DND-41 (cell line): ENCODE results near the gene SKIC2.
"Not testable (repeated sequence)": the region's sequence is repeated elsewhere in the genome, so short reads cannot be mapped to it uniquely, and the experiment has no call there.

ENCODE experiments used
- ATAC-seq: fragments of 200-7000 bp; cut with Tn5 transposase; 3 replicates; pipeline ENCODE4 v1.9.1; 2021; ENCODE audit warnings: low read depth; ENCODE audit not compliant: insufficient read depth
- DNase-seq: peaks from one replicate; pipeline ENCODE4 v3.0.0-alpha.2; 2020
- H2AFZ ChIP-seq: 2 replicates; pipeline ENCODE4 v1.6.0; 2012; ENCODE audit warnings: low read depth, low read length
- H3K27ac ChIP-seq: 2 replicates; pipeline ENCODE4 v1.5.1; 2012; ENCODE audit warnings: low read length, inconsistent platforms
- H3K27me3 ChIP-seq: fragments of 200-600 bp; sonication (generic); 2 replicates; pipeline ENCODE4 v1.6.0; 2012; ENCODE audit warnings: low read length, mild to moderate bottlenecking, inconsistent platforms; ENCODE audit not compliant: insufficient read depth, poor library complexity
- H3K36me3 ChIP-seq: 2 replicates; pipeline ENCODE4 v1.5.1; 2012; ENCODE audit warnings: low read length, inconsistent platforms; ENCODE audit not compliant: insufficient read depth
- H3K4me1 ChIP-seq: 2 replicates; pipeline ENCODE4 v1.5.1; 2012; ENCODE audit warnings: mild to moderate bottlenecking, low read length; ENCODE audit not compliant: insufficient read depth
- H3K4me2 ChIP-seq: 2 replicates; pipeline ENCODE4 v1.6.0; 2012; ENCODE audit warnings: mild to moderate bottlenecking, moderate library complexity, low read length, inconsistent platforms; ENCODE audit not compliant: insufficient read depth
- H3K4me3 ChIP-seq, 2 experiments: fragments of 200-600 bp in 1 of 2; shearing (Covaris generic) in 1 of 2; 2 replicates each; pipeline ENCODE4 v1.5.1; 2012 to 2016; ENCODE audit warnings: inconsistent platforms in 2 of 2, low read length in 2 of 2, mild to moderate bottlenecking in 2 of 2, low read depth in 1 of 2, moderate library complexity in 1 of 2
- H3K79me2 ChIP-seq: 2 replicates; pipeline ENCODE4 v1.6.0; 2012; ENCODE audit warnings: low read length, inconsistent platforms; ENCODE audit not compliant: insufficient read depth
- H3K9ac ChIP-seq: 2 replicates; pipeline ENCODE4 v1.6.0; 2012; ENCODE audit warnings: low read depth, mild to moderate bottlenecking, inconsistent platforms, low read length, moderate library complexity
- H3K9me3 ChIP-seq: 2 replicates; pipeline ENCODE4 v1.5.1; 2012; ENCODE audit warnings: low read length, moderate library complexity, mild to moderate bottlenecking, inconsistent platforms; ENCODE audit not compliant: insufficient read depth, severe bottlenecking
- H4K20me1 ChIP-seq: 2 replicates; pipeline ENCODE4 v1.6.0; 2012; ENCODE audit warnings: low read length; ENCODE audit not compliant: insufficient read depth

Gene SKIC2

GRCh38 chr6:32002546-32003268, 43.7 kb downstream of the SKIC2 start:
- H3K4me1 ChIP-seq, H4K20me1 ChIP-seq, H3K79me2 ChIP-seq, H2AFZ ChIP-seq, DNase-seq, H3K4me3 ChIP-seq, H3K27ac ChIP-seq, H3K36me3 ChIP-seq, H3K27me3 ChIP-seq, H3K4me2 ChIP-seq, H3K9ac ChIP-seq, ATAC-seq, H3K9me3 ChIP-seq: not testable (repeated sequence)

DNA sequence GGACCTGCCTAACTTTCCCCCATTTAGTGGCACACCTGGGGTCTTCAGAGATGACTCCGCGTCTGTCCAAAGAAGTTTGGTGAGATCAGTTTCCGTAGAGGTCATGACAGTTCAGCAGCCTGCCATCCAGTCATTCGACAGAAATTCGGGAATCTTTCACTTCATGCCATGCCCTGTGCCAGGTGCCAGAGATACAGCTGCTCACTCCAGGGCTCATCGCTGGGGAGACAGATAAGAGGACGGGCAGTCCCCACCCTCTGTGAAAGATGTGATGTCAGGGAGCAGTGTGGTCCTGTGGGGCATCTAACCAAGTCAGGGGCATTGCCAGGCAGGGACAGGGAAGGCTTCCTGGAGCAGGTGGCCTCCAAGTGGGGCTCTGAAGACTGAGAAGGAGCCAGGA, 44.3 kb downstream of the SKIC2 start:
- not testable (repeated sequence) for H3K27ac ChIP-seq, H4K20me1 ChIP-seq, H3K9ac ChIP-seq, H3K79me2 ChIP-seq, H3K4me1 ChIP-seq, H3K4me3 ChIP-seq, H2AFZ ChIP-seq, ATAC-seq, H3K4me2 ChIP-seq, H3K36me3 ChIP-seq, H3K9me3 ChIP-seq, DNase-seq, H3K27me3 ChIP-seq

- not testable (repeated sequence) for H3K4me2 ChIP-seq, DNase-seq, H3K9ac ChIP-seq, H3K36me3 ChIP-seq, H3K4me3 ChIP-seq, H3K27ac ChIP-seq, H3K79me2 ChIP-seq, H4K20me1 ChIP-seq, H3K27me3 ChIP-seq, H3K9me3 ChIP-seq, H2AFZ ChIP-seq, H3K4me1 ChIP-seq, ATAC-seq
Measured at GRCh38 chr6:32004393-32004792, 45.4 kb downstream of the SKIC2 start.

DNA sequence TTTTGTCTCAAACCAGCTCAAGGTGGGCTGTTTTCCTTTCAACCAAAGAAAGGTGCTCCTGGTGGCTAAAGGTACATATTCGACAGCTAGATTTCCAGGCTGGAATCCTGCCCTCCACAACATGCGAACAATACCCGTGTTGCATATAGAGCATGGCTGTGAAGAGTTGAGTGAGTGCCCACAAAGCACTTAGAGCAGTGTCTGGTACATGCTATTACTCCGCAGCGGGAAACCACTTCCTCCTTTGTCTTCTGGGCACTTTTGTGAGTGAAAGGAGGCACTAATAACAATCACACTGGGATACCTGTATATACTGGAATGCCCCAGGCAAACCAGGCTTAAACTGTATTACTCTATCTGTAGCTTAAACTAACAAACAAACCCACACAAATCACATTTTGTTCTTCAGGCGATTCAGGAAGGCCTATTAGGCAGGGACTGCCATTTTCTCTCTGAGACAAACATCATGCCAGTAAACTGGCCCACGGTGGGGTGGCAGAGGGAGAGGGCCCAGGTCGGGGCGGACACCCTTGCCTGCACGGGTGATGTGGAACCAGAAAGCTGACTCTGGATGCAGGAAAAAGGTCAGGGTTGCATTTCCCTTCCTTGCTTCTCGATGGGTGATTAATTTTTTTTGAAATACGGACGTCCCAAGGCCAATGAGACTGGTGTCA, 46.0 kb downstream of the SKIC2 start:
- H3K4me2 ChIP-seq, H3K4me3 ChIP-seq, H3K9ac ChIP-seq, H3K36me3 ChIP-seq, H3K79me2 ChIP-seq, H3K9me3 ChIP-seq, H4K20me1 ChIP-seq, H3K4me1 ChIP-seq, DNase-seq, H3K27me3 ChIP-seq, H2AFZ ChIP-seq, H3K27ac ChIP-seq: not testable (repeated sequence)
- peak; percentile 90 for ATAC-seq

GRCh38 chr6:32005538-32005880, 46.5 kb downstream of the SKIC2 start:
- H3K27ac ChIP-seq, H3K27me3 ChIP-seq, H3K79me2 ChIP-seq, H2AFZ ChIP-seq, H3K36me3 ChIP-seq, ATAC-seq, DNase-seq, H3K4me3 ChIP-seq, H3K9ac ChIP-seq, H3K9me3 ChIP-seq, H3K4me1 ChIP-seq, H3K4me2 ChIP-seq, H4K20me1 ChIP-seq: not testable (repeated sequence)

DNA sequence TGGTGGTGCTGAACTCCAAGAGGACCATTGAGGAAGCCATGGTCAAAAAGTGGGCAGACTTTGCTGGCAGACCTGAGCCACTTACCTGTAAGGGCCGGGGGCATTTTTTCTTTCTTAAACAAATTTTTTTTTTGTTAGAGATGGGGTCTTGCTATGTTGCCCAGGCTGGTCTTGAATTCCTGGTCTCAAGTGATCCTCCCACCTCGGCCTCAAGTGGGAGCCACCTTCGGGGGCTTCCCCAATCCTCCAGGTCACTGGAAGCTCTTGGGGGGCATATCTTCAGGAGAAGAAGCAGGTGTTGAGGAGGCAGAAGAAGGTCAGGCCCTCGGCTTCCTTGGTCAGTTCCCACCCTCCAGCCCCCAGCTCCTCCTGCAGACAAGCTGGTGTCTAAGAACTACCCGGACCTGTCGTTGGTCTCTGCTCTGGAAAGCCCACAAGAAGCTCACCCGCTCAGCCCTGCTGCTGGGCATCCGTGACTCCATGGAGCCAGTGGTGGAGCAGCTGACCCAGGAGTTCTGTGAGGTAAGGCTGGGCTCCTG, 47.1 kb downstream of the SKIC2 start:
- DNase-seq, ATAC-seq, H3K9ac ChIP-seq, H4K20me1 ChIP-seq, H3K9me3 ChIP-seq, H3K4me1 ChIP-seq, H3K79me2 ChIP-seq, H2AFZ ChIP-seq, H3K4me3 ChIP-seq, H3K4me2 ChIP-seq, H3K27me3 ChIP-seq, H3K27ac ChIP-seq, H3K36me3 ChIP-seq: not testable (repeated sequence)

DNA sequence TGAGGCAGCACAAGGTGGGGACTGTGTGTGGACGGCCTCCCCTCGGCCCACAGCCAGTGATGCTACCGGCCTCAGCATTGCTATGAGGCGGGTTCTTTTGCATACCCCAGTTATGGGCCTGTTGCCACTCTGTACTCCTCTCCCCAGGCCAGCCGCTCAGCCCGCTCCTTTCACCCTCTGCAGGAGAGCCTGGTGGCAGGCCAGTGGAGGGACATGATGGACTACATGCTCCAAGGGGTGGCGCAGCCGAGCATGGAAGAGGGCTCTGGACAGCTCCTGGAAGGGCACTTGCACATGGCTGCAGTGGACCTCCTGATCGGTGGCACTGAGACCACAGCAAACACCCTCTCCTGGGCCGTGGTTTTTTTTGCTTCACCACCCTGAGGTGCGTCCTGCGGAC, 48.1 kb downstream of the SKIC2 start:
- H4K20me1 ChIP-seq, H3K9ac ChIP-seq, DNase-seq, H3K4me1 ChIP-seq, H3K4me3 ChIP-seq, H3K27me3 ChIP-seq, H3K36me3 ChIP-seq, ATAC-seq, H3K79me2 ChIP-seq, H3K4me2 ChIP-seq, H2AFZ ChIP-seq, H3K9me3 ChIP-seq, H3K27ac ChIP-seq: not testable (repeated sequence)

DNA sequence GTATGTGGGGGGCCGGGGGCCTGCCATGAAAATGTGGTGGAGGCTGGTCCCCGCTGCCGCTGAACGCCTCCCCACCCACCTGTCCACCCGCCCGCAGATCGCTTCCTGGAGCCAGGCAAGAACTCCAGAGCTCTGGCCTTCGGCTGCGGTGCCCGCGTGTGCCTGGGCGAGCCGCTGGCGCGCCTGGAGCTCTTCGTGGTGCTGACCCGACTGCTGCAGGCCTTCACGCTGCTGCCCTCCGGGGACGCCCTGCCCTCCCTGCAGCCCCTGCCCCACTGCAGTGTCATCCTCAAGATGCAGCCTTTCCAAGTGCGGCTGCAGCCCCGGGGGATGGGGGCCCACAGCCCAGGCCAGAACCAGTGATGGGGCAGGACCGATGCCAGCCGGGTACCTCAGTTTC, 49.1 kb downstream of the SKIC2 start:
- DNase-seq, H3K9ac ChIP-seq, H3K79me2 ChIP-seq, H2AFZ ChIP-seq, H4K20me1 ChIP-seq, H3K4me3 ChIP-seq, H3K4me1 ChIP-seq, H3K4me2 ChIP-seq, H3K27me3 ChIP-seq, H3K9me3 ChIP-seq, ATAC-seq, H3K27ac ChIP-seq, H3K36me3 ChIP-seq: not testable (repeated sequence)
